CD4-positive, alpha-beta T cell (primary cell): Measurements from ENCODE around the gene KRTAP12-3. TPM values are rescaled to one million over a fixed set of nuclear protein-coding genes. Genes with fewer than 3 reads are reported as not detected.
"Not testable (repeated sequence)": the region's sequence is repeated elsewhere in the genome, so short reads cannot be mapped to it uniquely, and the experiment has no call there.

Source experiments
- ATAC-seq: fragments of 200-7000 bp; cut with Tn5 transposase; one replicate; pipeline ENCODE4 v1.10.0; 2022; ENCODE audit warnings: mild to moderate bottlenecking; ENCODE audit not compliant: poor library complexity
- CTCF ChIA-PET: fragments of 350-600 bp; sonication (Branson Sonifier 250); formaldehyde crosslinking; loops from one replicate; lab custom pipeline; 2021; ENCODE audit warnings: antibody characterized with exemption, inconsistent platforms; lab: Charles Lee
- POLR2A ChIA-PET: fragments of 350-600 bp; sonication (Branson Sonifier 250); formaldehyde crosslinking; loops from one replicate; lab custom pipeline; 2021; ENCODE audit warnings: antibody characterized with exemption, inconsistent platforms; lab: Charles Lee
- DNase-seq, 14 experiments: peaks; one replicate each; pipeline ENCODE4 v3.0.0-alpha.2; 2013 to 2020; ENCODE audit warnings: mixed read lengths in 2 of 14
- H3K27ac ChIP-seq, 2 donors: one replicate each; pipeline versions ENCODE4 v1.5.1 to v1.7.0; 2013; ENCODE audit warnings: low read length in 2 of 2, low read depth in 1 of 2, mild to moderate bottlenecking in 1 of 2
- H3K27me3 ChIP-seq, 2 experiments: 1 replicate in 1 of 2; 2 replicates in 1 of 2; pipeline versions ENCODE4 v1.6.1 to v1.7.0; 2013; ENCODE audit warnings: low read length in 2 of 2, control low read depth in 1 of 2, mild to moderate bottlenecking in 1 of 2, moderate library complexity in 1 of 2; ENCODE audit not compliant: insufficient read depth in 2 of 2, control insufficient read depth in 1 of 2
- H3K36me3 ChIP-seq: one replicate; pipeline ENCODE4 v1.6.1; 2013; ENCODE audit warnings: low read length, control low read depth; ENCODE audit not compliant: insufficient read depth
- H3K4me1 ChIP-seq: one replicate; pipeline ENCODE4 v1.6.1; 2013; ENCODE audit warnings: low read length, control low read depth; ENCODE audit not compliant: insufficient read depth
- H3K4me3 ChIP-seq: one replicate; pipeline ENCODE4 v1.5.1; 2013; ENCODE audit warnings: mild to moderate bottlenecking, low read length, moderate library complexity
- H3K9me3 ChIP-seq, 2 experiments: 1 replicate in 1 of 2; 2 replicates in 1 of 2; pipeline versions ENCODE4 v1.6.1 to v1.7.0; 2013; ENCODE audit warnings: low read length in 2 of 2, mild to moderate bottlenecking in 2 of 2, control low read depth in 1 of 2, moderate library complexity in 1 of 2; ENCODE audit not compliant: control insufficient read depth in 1 of 2, insufficient read depth in 1 of 2
- H3K27ac Mint-ChIP-seq: one replicate; pipeline ENCODE4 v1.8.0; 2020; ENCODE audit warnings: mixed read lengths
- H3K27me3 Mint-ChIP-seq: one replicate; pipeline ENCODE4 v1.8.0; 2021; ENCODE audit warnings: mixed read lengths
- H3K36me3 Mint-ChIP-seq: one replicate; pipeline ENCODE4 v1.8.0; 2021; ENCODE audit warnings: low read depth, mixed read lengths
- H3K4me1 Mint-ChIP-seq: one replicate; pipeline ENCODE4 v1.8.0; 2021; ENCODE audit warnings: low read depth, mixed read lengths
- H3K4me3 Mint-ChIP-seq: one replicate; pipeline ENCODE4 v1.8.0; 2020; ENCODE audit warnings: mild to moderate bottlenecking, mixed read lengths
- H3K9me3 Mint-ChIP-seq: one replicate; pipeline ENCODE4 v1.8.0; 2020; ENCODE audit warnings: mixed read lengths
- CTCF ChIP-seq: fragments of 200-600 bp; IDR thresholded peaks from one replicate; pipeline ENCODE4 v1.8.0; 2022; ENCODE audit warnings: antibody characterized with exemption, mild to moderate bottlenecking
- intact Hi-C, 2 experiments: fragments of 100-400 bp; cut with DNase I in 1 of 2; cut with micrococcal nuclease in 1 of 2; formaldehyde crosslinking; loops; one replicate each; pipeline versions ENCODE4 v1.15.1 to v1.9.0; 2023 to 2025; cut with DNase I, micrococcal nuclease
- total RNA-seq, 174 experiments: library from RNA in 2 of 174; stranded (reverse) in 2 of 174; gene quantifications; one replicate each; pipeline ENCODE4 v1.2.3 and lab custom pipeline; 2021 to 2026

Gene KRTAP12-3
- total RNA-seq, 2 experiments from 2014 or later = not detected

GRCh38 chr21:44695184-44695583 is 37.5 kb downstream of the KRTAP12-3 start:
- Histone ChIP-seq H3K9me3 (peaks cover 11% of the 10 kb centered on the region in 2 experiments), H3K27ac (no peak overlapping the region), H3K27me3 (peaks cover 20 to 30% of the 10 kb centered on the region in 2 experiments), H3K36me3 (no peaks in the 10 kb centered on the region), H3K4me3 (no peak overlapping the region), H3K4me1 (peaks cover 5% of the 10 kb centered on the region)
- peaks cover 19% of the 10 kb centered on the region for H3K4me1 Mint-ChIP-seq
- H3K27me3 Mint-ChIP-seq = peaks cover 55% of the 10 kb centered on the region
- no peak overlapping the region for H3K27ac Mint-ChIP-seq
- ChIA-PET POLR2A (interaction anchor here (1.0 kb wide), 1 partner anchor 38 kb away, joined by 4 read pairs; the partner anchor contains the start of gene KRTAP12-3), CTCF (no interaction called here)
- intact Hi-C loops = no loop called here
- DNase-seq (no peak), ATAC-seq (no peak)
- no peak overlapping the region for H3K4me3 Mint-ChIP-seq
- no peak for TF ChIP-seq CTCF
- H3K36me3 Mint-ChIP-seq = no peaks in the 10 kb centered on the region
- peaks cover 5% of the 10 kb centered on the region for H3K9me3 Mint-ChIP-seq

- no peak overlapping the region for H3K27ac Mint-ChIP-seq
Measured at GRCh38 chr21:44695641-44696040, 37.9 kb downstream of the KRTAP12-3 start.

GRCh38 chr21:44696572-44696971 is 38.8 kb downstream of the KRTAP12-3 start:
- ChIA-PET CTCF (no interaction called here), POLR2A (interaction anchor here (0.6 kb wide), 1 partner anchor 83 kb away, joined by 3 read pairs; no protein-coding TSS in a partner anchor)
- Mint-ChIP-seq H3K27ac (no peak overlapping the region), H3K9me3 (peaks cover 5% of the 10 kb centered on the region), H3K4me1 (peaks cover 11% of the 10 kb centered on the region), H3K27me3 (peaks cover 60% of the 10 kb centered on the region), H3K36me3 (no peaks in the 10 kb centered on the region), H3K4me3 (no peak overlapping the region)
- Histone ChIP-seq H3K4me1 (peaks cover 5% of the 10 kb centered on the region), H3K36me3 (no peaks in the 10 kb centered on the region), H3K27me3 (peaks cover 34 to 44% of the 10 kb centered on the region in 2 experiments), H3K4me3 (no peak overlapping the region), H3K9me3 (peaks cover 11% of the 10 kb centered on the region in 2 experiments), H3K27ac (no peak overlapping the region)
- intact Hi-C loops = no loop called here
- DNase-seq = no peak
- no peak for ATAC-seq
- TF ChIP-seq CTCF = no peak

More at GRCh38 chr21:44695641-44696040, 37.9 kb downstream of the KRTAP12-3 start:
- no peak for TF ChIP-seq CTCF
- H3K9me3 ChIP-seq = peaks cover 11% of the 10 kb centered on the region in 2 experiments
- peaks cover 19% of the 10 kb centered on the region for H3K4me1 Mint-ChIP-seq
- intact Hi-C loops = no loop called here
- peaks cover 5% of the 10 kb centered on the region for H3K4me1 ChIP-seq
- no peak overlapping the region for H3K27ac ChIP-seq
- peaks cover 57% of the 10 kb centered on the region for H3K27me3 Mint-ChIP-seq
- POLR2A ChIA-PET = no interaction called here
- DNase-seq (no peak), ATAC-seq (no peak)
- H3K36me3 ChIP-seq = no peaks in the 10 kb centered on the region
- no peak overlapping the region for H3K4me3 Mint-ChIP-seq
- H3K36me3 Mint-ChIP-seq = no peaks in the 10 kb centered on the region
- CTCF ChIA-PET = no interaction called here
- H3K4me3 ChIP-seq = no peak overlapping the region
- peaks cover 24 to 35% of the 10 kb centered on the region in 2 experiments for H3K27me3 ChIP-seq
- peaks cover 5% of the 10 kb centered on the region for H3K9me3 Mint-ChIP-seq

- CTCF ChIA-PET, H3K4me3 ChIP-seq, ATAC-seq, H3K27ac ChIP-seq, H3K4me1 ChIP-seq, H3K27ac Mint-ChIP-seq, H3K36me3 ChIP-seq, H3K36me3 Mint-ChIP-seq, POLR2A ChIA-PET, H3K4me3 Mint-ChIP-seq, DNase-seq, H3K4me1 Mint-ChIP-seq, H3K9me3 Mint-ChIP-seq, intact Hi-C loops: not testable (repeated sequence)
- H3K9me3 ChIP-seq = peaks cover 10 to 11% of the 10 kb centered on the region in 2 experiments
- H3K27me3 Mint-ChIP-seq = peaks cover 65% of the 10 kb centered on the region
- H3K27me3 ChIP-seq = peaks cover 40 to 51% of the 10 kb centered on the region in 2 experiments
Measured at GRCh38 chr21:44697172-44697810, 39.6 kb downstream of the KRTAP12-3 start, which contains the start of gene KRTAP10-12. KRTAP10-12 (plus strand) TSS chr21:44697172; CDS start chr21:44697202, 30 bp downstream.
